HEK293 (cell line): Measurements from ENCODE around the gene TNFAIP8L2.
"Not testable (repeated sequence)": the region's sequence is repeated elsewhere in the genome, so short reads cannot be mapped to it uniquely, and the experiment has no call there.

Source experiments
- CTCF ChIA-PET: fragments of 350-600 bp; formaldehyde crosslinking; extraction: SDS; loops from one replicate; lab custom pipeline; 2021; ENCODE audit warnings: antibody characterized with exemption; lab: Yijun Ruan, JAX
- POLR2A ChIA-PET: fragments of 300-600 bp; formaldehyde crosslinking; extraction: SDS; loops from one replicate; lab custom pipeline; 2020; ENCODE audit warnings: antibody characterized with exemption, inconsistent platforms; lab: Yijun Ruan, JAX
- H3K27ac ChIP-seq: fragments of 200-500 bp; sonication (Bioruptor generic); 2 replicates; pipeline ENCODE4 v1.5.1; 2014; ENCODE audit warnings: low read depth, low read length, control low read depth, inconsistent platforms; ENCODE audit errors: extremely low read depth
- H3K36me3 ChIP-seq, 2 experiments: fragments of 200-500 bp in 1 of 2; sonication (Bioruptor generic) in 1 of 2; 1 replicate in 1 of 2; 2 replicates in 1 of 2; pipeline ENCODE4 v1.5.1; 2014 to 2017; ENCODE audit warnings: inconsistent platforms in 2 of 2, low read length in 2 of 2; ENCODE audit not compliant: control insufficient read depth in 2 of 2, insufficient read depth in 1 of 2
- H3K4me1 ChIP-seq: fragments of 200-500 bp; sonication (Bioruptor generic); 2 replicates; pipeline ENCODE4 v1.5.1; 2014; ENCODE audit warnings: mild to moderate bottlenecking, low read length, inconsistent platforms; ENCODE audit not compliant: control insufficient read depth, insufficient read depth
- H3K4me3 ChIP-seq: 2 replicates; pipeline ENCODE4 v1.5.1; 2011; ENCODE audit warnings: low read depth, mild to moderate bottlenecking, control low read depth, low read length, moderate library complexity
- H3K9me3 ChIP-seq: fragments of 200-500 bp; sonication (Bioruptor generic); 2 replicates; pipeline ENCODE4 v1.5.1; 2014; ENCODE audit warnings: low read depth, low read length, inconsistent platforms; ENCODE audit not compliant: control insufficient read depth, insufficient read depth
- KLF16 ChIP-seq: fragments of 450-650 bp; formaldehyde crosslinking; IDR thresholded peaks from 2 replicates; pipeline ENCODE4 v1.5.1; 2017; ENCODE audit warnings: missing biosample characterization, missing genetic modification characterization
- OSR2 ChIP-seq: fragments of 450-650 bp; formaldehyde crosslinking; IDR thresholded peaks from 2 replicates; pipeline ENCODE4 v1.5.1; 2016; ENCODE audit warnings: missing biosample characterization, missing genetic modification characterization
- PRDM10 ChIP-seq: fragments of 450-650 bp; formaldehyde crosslinking; IDR thresholded peaks from 2 replicates; pipeline ENCODE4 v1.5.1; 2016; ENCODE audit warnings: missing biosample characterization, missing genetic modification characterization
- ZBTB10 ChIP-seq: fragments of 450-650 bp; formaldehyde crosslinking; IDR thresholded peaks from 2 replicates; pipeline ENCODE4 v1.5.1; 2016; ENCODE audit warnings: missing biosample characterization, missing genetic modification characterization
- ZBTB17 ChIP-seq: fragments of 450-650 bp; formaldehyde crosslinking; IDR thresholded peaks from 2 replicates; pipeline ENCODE4 v1.5.1; 2016; ENCODE audit warnings: missing biosample characterization, missing genetic modification characterization
- ZNF138 ChIP-seq: fragments of 450-650 bp; formaldehyde crosslinking; IDR thresholded peaks from 2 replicates; pipeline ENCODE4 v1.5.1; 2016; ENCODE audit warnings: missing biosample characterization, missing genetic modification characterization, borderline replicate concordance
- ZNF157 ChIP-seq: fragments of 450-650 bp; formaldehyde crosslinking; IDR thresholded peaks from 2 replicates; pipeline ENCODE4 v1.5.1; 2016; ENCODE audit warnings: missing biosample characterization, missing genetic modification characterization
- ZNF169 ChIP-seq: fragments of 450-650 bp; formaldehyde crosslinking; IDR thresholded peaks from 2 replicates; pipeline ENCODE4 v1.5.1; 2016; ENCODE audit warnings: missing biosample characterization, missing genetic modification characterization
- ZNF175 ChIP-seq: fragments of 450-650 bp; formaldehyde crosslinking; IDR thresholded peaks from 2 replicates; pipeline ENCODE4 v1.5.1; 2016; ENCODE audit warnings: missing biosample characterization, missing genetic modification characterization
- ZNF2 ChIP-seq: fragments of 450-650 bp; formaldehyde crosslinking; IDR thresholded peaks from 2 replicates; pipeline ENCODE4 v1.5.1; 2016; ENCODE audit warnings: missing biosample characterization, missing genetic modification characterization
- ZNF221 ChIP-seq: fragments of 450-650 bp; formaldehyde crosslinking; IDR thresholded peaks from 2 replicates; pipeline ENCODE4 v1.5.1; 2017; ENCODE audit warnings: missing biosample characterization, missing genetic modification characterization, borderline replicate concordance
- ZNF266 ChIP-seq: fragments of 450-650 bp; formaldehyde crosslinking; IDR thresholded peaks from 2 replicates; pipeline ENCODE4 v1.5.1; 2016; ENCODE audit warnings: missing biosample characterization, missing genetic modification characterization, low read depth
- ZNF292 ChIP-seq: fragments of 450-650 bp; formaldehyde crosslinking; IDR thresholded peaks from 2 replicates; pipeline ENCODE4 v1.5.1; 2016; ENCODE audit warnings: low read depth, missing biosample characterization, missing genetic modification characterization, borderline replicate concordance
- ZNF324 ChIP-seq: fragments of 450-650 bp; formaldehyde crosslinking; IDR thresholded peaks from 2 replicates; pipeline ENCODE4 v1.5.1; 2016; ENCODE audit warnings: missing biosample characterization, missing genetic modification characterization
- ZNF350 ChIP-seq: fragments of 450-650 bp; formaldehyde crosslinking; IDR thresholded peaks from 2 replicates; pipeline ENCODE4 v1.5.0; 2017; ENCODE audit warnings: missing biosample characterization, mild to moderate bottlenecking, missing genetic modification characterization
- ZNF391 ChIP-seq: fragments of 450-650 bp; formaldehyde crosslinking; IDR thresholded peaks from 2 replicates; pipeline ENCODE4 v1.5.1; 2016; ENCODE audit warnings: low read depth, missing biosample characterization, missing genetic modification characterization, borderline replicate concordance
- ZNF426 ChIP-seq: fragments of 450-650 bp; formaldehyde crosslinking; IDR thresholded peaks from 2 replicates; pipeline ENCODE4 v1.5.1; 2017; ENCODE audit warnings: missing biosample characterization, missing genetic modification characterization, mild to moderate bottlenecking, inconsistent platforms, moderate library complexity
- ZNF473 ChIP-seq: fragments of 450-650 bp; formaldehyde crosslinking; IDR thresholded peaks from 2 replicates; pipeline ENCODE4 v1.5.1; 2017; ENCODE audit warnings: missing biosample characterization, missing genetic modification characterization
- ZNF510 ChIP-seq: fragments of 450-650 bp; formaldehyde crosslinking; IDR thresholded peaks from 2 replicates; pipeline ENCODE4 v1.5.1; 2018; ENCODE audit warnings: mild to moderate bottlenecking, missing genetic modification characterization, missing biosample characterization; ENCODE audit not compliant: insufficient replicate concordance
- ZNF529 ChIP-seq: fragments of 450-650 bp; formaldehyde crosslinking; IDR thresholded peaks from 2 replicates; pipeline ENCODE4 v1.5.1; 2017; ENCODE audit warnings: missing genetic modification characterization, missing biosample characterization; ENCODE audit not compliant: insufficient replicate concordance
- ZNF530 ChIP-seq: fragments of 450-650 bp; formaldehyde crosslinking; IDR thresholded peaks from 2 replicates; pipeline ENCODE4 v1.5.1; 2016; ENCODE audit warnings: low read depth, missing biosample characterization, missing genetic modification characterization
- ZNF621 ChIP-seq: fragments of 450-650 bp; formaldehyde crosslinking; IDR thresholded peaks from 2 replicates; pipeline ENCODE4 v1.5.1; 2017; ENCODE audit warnings: missing biosample characterization, missing genetic modification characterization
- ZNF677 ChIP-seq: fragments of 450-650 bp; IDR thresholded peaks from 2 replicates; pipeline ENCODE4 v1.5.0; 2018; ENCODE audit warnings: missing biosample characterization, mild to moderate bottlenecking, missing genetic modification characterization, moderate library complexity
- ZNF707 ChIP-seq: fragments of 450-650 bp; formaldehyde crosslinking; IDR thresholded peaks from 2 replicates; pipeline ENCODE4 v1.5.1; 2016; ENCODE audit warnings: missing biosample characterization, missing genetic modification characterization
- ZNF747 ChIP-seq: fragments of 450-650 bp; formaldehyde crosslinking; IDR thresholded peaks from 2 replicates; pipeline ENCODE4 v1.5.1; 2016; ENCODE audit warnings: missing biosample characterization, missing genetic modification characterization
- ZXDB ChIP-seq: fragments of 450-650 bp; formaldehyde crosslinking; IDR thresholded peaks from 2 replicates; pipeline ENCODE4 v1.5.1; 2016; ENCODE audit warnings: missing biosample characterization, missing genetic modification characterization

The TNFAIP8L2 gene

GRCh38 chr1:151188667-151189066, 32.2 kb downstream of the TNFAIP8L2 start:
- H3K4me3 ChIP-seq, result peak overlapping the region; percentile 79
- not testable (repeated sequence) for H3K4me1 ChIP-seq, H3K9me3 ChIP-seq, H3K27ac ChIP-seq
- ChIA-PET CTCF (interaction anchor here (0.9 to 2.1 kb wide), 2 partner anchors 10 to 63 kb away, joined by 3 to 7 read pairs; no protein-coding TSS in a partner anchor), POLR2A (interaction anchor here (0.6 to 2.9 kb wide), 4 partner anchors 18 to 139 kb away, joined by 3 to 14 read pairs (median 10); partner anchors contain the start of genes PI4KB and PSMD4)
- peaks cover 19 to 33% of the 10 kb centered on the region in 2 experiments for H3K36me3 ChIP-seq
- TF ChIP-seq PRDM10 (peak; percentile 67), ZBTB17 (peak; percentile 71; the same call in 1 of the 2 replicates)

GRCh38 chr1:151189637-151190445, 33.4 kb downstream of the TNFAIP8L2 start, which contains the start of gene VPS72:
Gene VPS72, minus strand, starts transcription at chr1:151190197. Its CDS starts 76 bp downstream, at chr1:151190121.
- Histone ChIP-seq H3K4me3 (peak within 1 kb of the TSS; percentile 79), H3K9me3 (no peaks in the 10 kb centered on the region), H3K27ac (peak within 1 kb of the TSS; percentile 64), H3K36me3 (peaks cover 8 to 21% of the 10 kb centered on the region in 2 experiments), H3K4me1 (no peaks in the 10 kb centered on the region)
- ChIA-PET CTCF (interaction anchor here (0.7 to 2.1 kb wide), 6 partner anchors 9 to 151 kb away, joined by 3 to 7 read pairs (median 4); no protein-coding TSS in a partner anchor), POLR2A (interaction anchor here (0.5 to 2.9 kb wide), 28 partner anchors 9 to 321 kb away, joined by 3 to 23 read pairs (median 4); partner anchors contain the start of genes CGN, LYSMD1, PI4KB and PIP5K1A)
- TF ChIP-seq ZNF175 (tag by site-specific recombination) (no peak), OSR2 (tag by site-specific recombination) (no peak), ZNF707 (tag by site-specific recombination) (no peak), ZXDB (tag by site-specific recombination) (peak; percentile 99), ZNF324 (tag by site-specific recombination) (peak; percentile 95), ZNF530 (no peak), KLF16 (tag by site-specific recombination) (peak; percentile 96), ZNF266 (no peak), ZNF2 (tag by site-specific recombination) (peak; percentile 66; the same call in 1 of the 2 replicates), ZNF391 (peak; percentile 91; the same call in 1 of the 2 replicates), ZNF621 (tag by site-specific recombination) (no peak), ZNF221 (tag by site-specific recombination) (no peak), ZNF292 (tag by site-specific recombination) (no peak), ZNF510 (tag by site-specific recombination) (no peak), ZNF157 (tag by site-specific recombination) (no peak), ZNF426 (no peak), ZNF677 (tag by site-specific recombination) (no peak), ZNF138 (tag by site-specific recombination) (no peak), ZNF473 (no peak), ZNF529 (no peak), ZNF350 (tag by site-specific recombination) (no peak), ZNF747 (tag by site-specific recombination) (no peak), ZNF169 (no peak), ZBTB10 (tag by site-specific recombination) (peak; percentile 73)
